Spleen (tissue), 7 donors: ENCODE measurements around the gene SLC44A1.

ENCODE experiments used
- POLR2A ChIP-seq, 3 donors: fragments of 450-650 bp; IDR thresholded peaks; one replicate each; pipeline ENCODE4 v1.5.1; 2017; ENCODE audit warnings: antibody characterized with exemption in 3 of 3, mild to moderate bottlenecking in 1 of 3
- TF ChIP-seq, protein P1 (sequence below), 11 experiments: fragments of 200-600 bp in 7 of 11; fragments of 450-650 bp in 4 of 11; sonication (generic) in 4 of 11; IDR thresholded peaks in 8 of 11; conservative IDR thresholded peaks in 3 of 11; 1 replicate in 7 of 11; 2 replicates in 4 of 11; pipeline versions ENCODE4 v1.4.0 to v1.8.0; 2016 to 2021; ENCODE audit warnings: antibody characterized with exemption in 11 of 11, inconsistent platforms in 4 of 11, mild to moderate bottlenecking in 1 of 11
- donor health status: DM: no; HTN: no; CAD: no; lungs with moderate emphysema.
- donor health status: DM: no; HTN: no; CAD: no.
- donor health status: DM: no; HTN: no; CAD: no.

DNA sequence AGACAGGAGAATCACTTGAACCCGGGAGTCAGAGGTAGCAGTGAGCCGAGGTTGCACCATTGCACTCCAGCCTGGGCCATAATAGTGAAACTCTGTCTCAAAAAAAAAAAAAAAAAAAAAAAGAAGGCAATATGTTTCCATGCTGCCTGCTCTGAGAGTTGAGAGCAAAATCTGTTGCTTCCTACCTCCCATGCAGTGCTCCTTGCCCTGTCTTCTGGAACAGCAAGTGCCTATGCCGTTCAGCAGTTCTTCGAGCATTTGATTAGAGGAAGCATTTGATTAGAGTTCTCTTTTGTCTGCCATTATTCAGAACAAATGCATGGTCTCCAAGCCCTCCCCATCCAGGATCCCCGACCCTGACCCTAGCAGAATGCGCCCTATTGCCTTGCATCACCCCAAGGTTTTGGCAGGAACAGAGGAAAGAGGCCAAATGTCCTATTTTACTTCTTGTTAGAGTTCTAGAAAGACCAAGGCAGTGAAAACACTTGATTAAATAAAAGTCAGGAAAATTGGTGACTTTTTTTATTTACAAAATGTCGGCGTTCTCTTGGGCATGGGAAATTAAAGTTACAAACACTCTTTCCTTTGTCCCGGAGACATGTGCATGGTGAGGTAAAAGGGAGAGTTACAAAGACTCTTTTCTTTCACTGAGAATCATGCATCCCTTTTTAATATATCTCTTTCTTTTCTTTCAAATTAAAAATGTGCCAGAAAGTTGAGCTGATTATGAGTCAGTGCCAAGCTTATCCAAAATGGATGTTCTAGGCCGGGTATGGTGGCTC lies 175.6 kb downstream of the SLC44A1 start:
- TF ChIP-seq POLR2A (IDR thresholded peaks at IDR 0.05), result no peak
- TF ChIP-seq, protein P1, sequence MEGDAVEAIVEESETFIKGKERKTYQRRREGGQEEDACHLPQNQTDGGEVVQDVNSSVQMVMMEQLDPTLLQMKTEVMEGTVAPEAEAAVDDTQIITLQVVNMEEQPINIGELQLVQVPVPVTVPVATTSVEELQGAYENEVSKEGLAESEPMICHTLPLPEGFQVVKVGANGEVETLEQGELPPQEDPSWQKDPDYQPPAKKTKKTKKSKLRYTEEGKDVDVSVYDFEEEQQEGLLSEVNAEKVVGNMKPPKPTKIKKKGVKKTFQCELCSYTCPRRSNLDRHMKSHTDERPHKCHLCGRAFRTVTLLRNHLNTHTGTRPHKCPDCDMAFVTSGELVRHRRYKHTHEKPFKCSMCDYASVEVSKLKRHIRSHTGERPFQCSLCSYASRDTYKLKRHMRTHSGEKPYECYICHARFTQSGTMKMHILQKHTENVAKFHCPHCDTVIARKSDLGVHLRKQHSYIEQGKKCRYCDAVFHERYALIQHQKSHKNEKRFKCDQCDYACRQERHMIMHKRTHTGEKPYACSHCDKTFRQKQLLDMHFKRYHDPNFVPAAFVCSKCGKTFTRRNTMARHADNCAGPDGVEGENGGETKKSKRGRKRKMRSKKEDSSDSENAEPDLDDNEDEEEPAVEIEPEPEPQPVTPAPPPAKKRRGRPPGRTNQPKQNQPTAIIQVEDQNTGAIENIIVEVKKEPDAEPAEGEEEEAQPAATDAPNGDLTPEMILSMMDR (IDR thresholded peaks at IDR 0.05 in 8 of 11, conservative IDR thresholded peaks at IDR 0.05 in 3 of 11), result no peak
